CD8-positive, alpha-beta memory T cell (primary cell): Measurements from ENCODE around the gene RPP38. TPM values are rescaled to one million over a fixed set of nuclear protein-coding genes. Genes with fewer than 3 reads are reported as not detected.
A peak's percentile ranks its signal among the peaks of the same experiment; 100 is the strongest.

Experiments used
- CTCF ChIA-PET: fragments of 350-600 bp; sonication (Branson Sonifier 250); formaldehyde crosslinking; loops from one replicate; lab custom pipeline; 2021; ENCODE audit warnings: antibody characterized with exemption; lab: Charles Lee
- POLR2A ChIA-PET: fragments of 350-600 bp; sonication (Branson Sonifier 250); formaldehyde crosslinking; loops from one replicate; lab custom pipeline; 2021; ENCODE audit warnings: antibody characterized with exemption; lab: Charles Lee
- DNase-seq, 5 donors: peaks; one replicate each; pipeline versions ENCODE4 v3.0.0 to v3.0.0-alpha.2; 2020 to 2022; ENCODE audit warnings: mixed read lengths in 1 of 5
- H3K27ac ChIP-seq: one replicate; pipeline ENCODE4 v1.7.0; 2013; ENCODE audit warnings: low read depth, mild to moderate bottlenecking, low read length, moderate library complexity
- H3K27me3 ChIP-seq: 2 replicates; pipeline ENCODE4 v1.7.0; 2013; ENCODE audit warnings: low read length, mild to moderate bottlenecking; ENCODE audit not compliant: insufficient read depth, poor library complexity, severe bottlenecking
- H3K36me3 ChIP-seq: 2 replicates; pipeline ENCODE4 v1.7.0; 2013; ENCODE audit warnings: mild to moderate bottlenecking, low read length, moderate library complexity; ENCODE audit not compliant: insufficient read depth
- H3K4me1 ChIP-seq: 2 replicates; pipeline ENCODE4 v1.7.0; 2013; ENCODE audit warnings: mild to moderate bottlenecking, low read length, moderate library complexity; ENCODE audit not compliant: insufficient read depth
- H3K4me3 ChIP-seq: 2 replicates; pipeline ENCODE4 v1.7.0; 2013; ENCODE audit warnings: mild to moderate bottlenecking, low read length
- H3K9me3 ChIP-seq: 2 replicates; pipeline ENCODE4 v1.7.0; 2013; ENCODE audit warnings: mild to moderate bottlenecking, low read length
- H3K27ac Mint-ChIP-seq, 8 donors: one replicate each; pipeline ENCODE4 v1.8.0; 2020 to 2021; ENCODE audit warnings: mixed read lengths in 8 of 8, mild to moderate bottlenecking in 6 of 8, inconsistent platforms in 3 of 8, moderate library complexity in 3 of 8
- H3K27me3 Mint-ChIP-seq, 2 donors: one replicate each; pipeline ENCODE4 v1.8.0; 2020 to 2021; ENCODE audit warnings: mixed read lengths in 2 of 2, mild to moderate bottlenecking in 1 of 2, moderate library complexity in 1 of 2
- H3K36me3 Mint-ChIP-seq, 3 donors: one replicate each; pipeline ENCODE4 v1.8.0; 2020 to 2021; ENCODE audit warnings: mixed read lengths in 3 of 3, inconsistent platforms in 1 of 3, mild to moderate bottlenecking in 1 of 3
- H3K4me1 Mint-ChIP-seq, 3 donors: one replicate each; pipeline ENCODE4 v1.8.0; 2020 to 2021; ENCODE audit warnings: mixed read lengths in 3 of 3, inconsistent platforms in 1 of 3, mild to moderate bottlenecking in 1 of 3
- H3K4me3 Mint-ChIP-seq, 7 donors: one replicate each; pipeline ENCODE4 v1.8.0; 2020 to 2021; ENCODE audit warnings: mixed read lengths in 7 of 7, mild to moderate bottlenecking in 6 of 7, moderate library complexity in 4 of 7, inconsistent platforms in 2 of 7
- H3K9me3 Mint-ChIP-seq, 5 donors: one replicate each; pipeline ENCODE4 v1.8.0; 2020 to 2022; ENCODE audit warnings: mixed read lengths in 5 of 5, mild to moderate bottlenecking in 3 of 5, moderate library complexity in 2 of 5, inconsistent platforms in 1 of 5
- polyA plus RNA-seq: library from polyadenylated mRNA; unstranded; fragments of 300-500 nt; fragmentation: Illumina TruSeq; gene quantifications from one replicate; pipeline ENCODE4 v1.2.3, GENCODE V29; 2021
- total RNA-seq, 2 experiments: library from RNA; stranded (reverse); gene quantifications; one replicate each; pipeline ENCODE4 v1.2.3, GENCODE V29; 2021

RPP38 gene
- total and polyA plus RNA-seq, 3 experiments from 2014 or later = 21.3 to 27.3 (median 21.7) TPM

DNA sequence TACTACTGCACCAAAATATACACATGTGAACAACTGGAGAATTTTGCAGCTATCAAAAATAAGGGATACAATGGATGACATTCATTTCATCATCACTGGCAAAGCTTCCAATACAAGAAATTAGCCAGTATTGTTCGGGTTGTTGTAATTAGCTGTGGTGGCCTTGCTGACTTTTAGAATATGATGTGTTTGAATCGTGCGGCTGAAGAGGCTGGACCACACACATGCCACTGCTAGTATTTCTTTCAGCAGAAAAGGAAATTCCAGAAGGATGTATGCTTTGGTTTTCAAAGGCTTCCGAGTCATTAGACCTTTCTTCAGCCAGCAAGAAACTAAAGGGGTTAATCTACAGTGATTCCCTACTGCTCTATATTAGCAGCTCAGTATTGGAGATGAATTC is 16.6 kb downstream of the RPP38 start:
- Histone ChIP-seq H3K27me3 (no peaks in the 10 kb centered on the region), H3K4me1 (no peaks in the 10 kb centered on the region), H3K4me3 (no peak overlapping the region), H3K9me3 (no peaks in the 10 kb centered on the region), H3K36me3 (no peaks in the 10 kb centered on the region), H3K27ac (no peak overlapping the region)
- no peak for DNase-seq
- Mint-ChIP-seq H3K4me1 (peaks cover 0 to 7% (median 1%) of the 10 kb centered on the region in 3 donors), H3K36me3 (peaks cover 5 to 40% (median 7%) of the 10 kb centered on the region in 3 donors), H3K27me3 (no peaks in the 10 kb centered on the region), H3K27ac (no peak overlapping the region), H3K4me3 (no peak overlapping the region), H3K9me3 (no peaks in the 10 kb centered on the region)
- POLR2A ChIA-PET = interaction anchor here (0.7 kb wide), 1 partner anchor 1391 kb away, joined by 11 read pairs; no protein-coding TSS in a partner anchor
- CTCF ChIA-PET = interaction anchor here (1.1 kb wide), 1 partner anchor 188 kb away, joined by 3 read pairs; no protein-coding TSS in a partner anchor

DNA sequence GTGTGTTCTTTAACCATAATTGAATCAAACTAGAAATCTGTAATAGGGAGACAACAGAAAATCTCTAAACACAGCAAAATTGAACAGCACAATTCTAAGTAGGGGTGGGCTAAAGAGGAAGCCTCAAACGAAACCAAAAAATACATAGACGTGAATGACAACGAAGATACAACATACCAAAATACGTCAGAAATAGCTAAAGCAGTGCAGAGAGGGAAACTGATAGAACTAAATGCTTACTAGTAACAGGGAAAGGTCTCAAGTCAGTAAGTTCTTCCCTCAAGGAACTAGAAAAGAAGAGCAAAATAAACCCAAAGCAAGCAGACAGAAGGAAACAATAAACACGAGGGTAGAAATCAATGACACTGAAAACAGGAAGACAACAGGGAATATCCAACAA is 19.1 kb downstream of the RPP38 start:
- H3K4me1 Mint-ChIP-seq = peaks cover 1 to 7% (median 5%) of the 10 kb centered on the region in 3 donors
- no peak overlapping the region for H3K27ac ChIP-seq
- CTCF ChIA-PET = no interaction called here
- H3K9me3 ChIP-seq = no peaks in the 10 kb centered on the region
- no peaks in the 10 kb centered on the region for H3K9me3 Mint-ChIP-seq
- H3K4me3 Mint-ChIP-seq = no peak overlapping the region
- H3K27ac Mint-ChIP-seq = no peak overlapping the region
- peaks cover 12 to 20% (median 14%) of the 10 kb centered on the region in 3 donors for H3K36me3 Mint-ChIP-seq
- H3K4me1 ChIP-seq = no peaks in the 10 kb centered on the region
- no peaks in the 10 kb centered on the region for H3K27me3 Mint-ChIP-seq
- H3K36me3 ChIP-seq = peaks cover 17% of the 10 kb centered on the region
- POLR2A ChIA-PET = no interaction called here
- no peaks in the 10 kb centered on the region for H3K27me3 ChIP-seq
- no peak for DNase-seq
- no peak overlapping the region for H3K4me3 ChIP-seq

DNA sequence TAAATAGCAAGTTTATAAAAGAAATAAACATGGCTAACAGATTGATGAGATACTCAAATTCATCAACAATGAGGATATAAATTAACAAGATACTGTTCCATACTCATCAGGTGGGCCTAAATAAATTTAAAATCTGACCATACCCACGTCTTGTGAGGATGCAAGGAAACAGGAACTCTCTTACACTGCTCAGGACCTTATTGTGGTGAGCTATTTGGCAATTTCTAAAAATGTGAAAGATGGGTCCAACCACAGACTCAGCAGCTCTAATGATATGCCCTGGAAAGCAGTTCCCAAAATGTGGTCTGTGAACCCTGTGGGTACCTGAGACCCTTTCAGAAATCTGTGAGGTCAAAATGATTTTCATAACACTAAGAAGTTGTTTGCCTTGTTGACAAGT is 21.5 kb downstream of the RPP38 start:
- Mint-ChIP-seq H3K9me3 (no peaks in the 10 kb centered on the region), H3K4me1 (peaks cover 3 to 15% (median 13%) of the 10 kb centered on the region in 3 donors), H3K27ac (no peak overlapping the region), H3K36me3 (peaks cover 8 to 26% (median 9%) of the 10 kb centered on the region in 3 donors), H3K27me3 (no peaks in the 10 kb centered on the region), H3K4me3 (no peak overlapping the region)
- Histone ChIP-seq H3K27ac (no peak overlapping the region), H3K9me3 (no peaks in the 10 kb centered on the region), H3K4me1 (no peaks in the 10 kb centered on the region), H3K36me3 (peaks cover 17% of the 10 kb centered on the region), H3K4me3 (no peak overlapping the region), H3K27me3 (no peaks in the 10 kb centered on the region)
- DNase-seq = no peak
- ChIA-PET CTCF (no interaction called here), POLR2A (no interaction called here)

DNA sequence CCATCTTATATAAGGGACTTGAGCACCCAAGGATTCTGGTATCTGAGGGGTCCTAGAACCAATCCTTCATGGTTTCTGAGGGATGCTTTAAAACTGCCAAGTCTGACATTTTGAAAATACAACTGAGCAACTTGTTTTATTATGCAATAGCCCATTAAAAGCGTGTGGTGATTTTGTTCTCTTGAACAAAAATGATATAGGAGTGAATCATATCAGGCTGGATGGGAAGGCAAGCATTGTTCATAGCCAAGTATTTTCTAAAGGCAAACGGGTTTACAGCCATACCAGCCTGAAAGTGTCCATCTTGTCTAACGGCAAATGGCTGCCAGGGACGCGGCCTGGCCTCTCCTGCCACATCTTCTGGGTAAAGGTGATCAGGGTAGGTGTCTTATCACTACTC is 23.4 kb downstream of the RPP38 start:
- Mint-ChIP-seq H3K9me3 (no peaks in the 10 kb centered on the region), H3K4me1 (peaks cover 7 to 21% (median 19%) of the 10 kb centered on the region in 3 donors), H3K27me3 (no peaks in the 10 kb centered on the region), H3K27ac (peak overlapping the region in 1 of 8 donors; percentile 41), H3K36me3 (peaks cover 8 to 35% (median 13%) of the 10 kb centered on the region in 3 donors), H3K4me3 (no peak overlapping the region)
- H3K9me3 ChIP-seq = no peaks in the 10 kb centered on the region
- no peaks in the 10 kb centered on the region for H3K27me3 ChIP-seq
- H3K36me3 ChIP-seq = peaks cover 32% of the 10 kb centered on the region
- CTCF ChIA-PET = no interaction called here
- no peaks in the 10 kb centered on the region for H3K4me1 ChIP-seq
- no peak overlapping the region for H3K4me3 ChIP-seq
- no peak for DNase-seq
- POLR2A ChIA-PET = no interaction called here
- no peak overlapping the region for H3K27ac ChIP-seq

- POLR2A ChIA-PET = no interaction called here
These were observed 24.6 kb downstream of the RPP38 start for GRCh38 chr10:15121707-15122106.

GRCh38 chr10:15122477-15123030 is 25.4 kb downstream of the RPP38 start:
- Histone ChIP-seq H3K36me3 (peaks cover 32% of the 10 kb centered on the region), H3K27me3 (no peaks in the 10 kb centered on the region), H3K27ac (no peak overlapping the region), H3K4me1 (no peaks in the 10 kb centered on the region), H3K9me3 (no peaks in the 10 kb centered on the region), H3K4me3 (no peak overlapping the region)
- ChIA-PET CTCF (interaction anchor here (1.1 kb wide), 1 partner anchor 16 kb away, joined by 3 read pairs; no protein-coding TSS in a partner anchor), POLR2A (interaction anchor here (0.6 to 0.7 kb wide), 2 partner anchors 14 to 117 kb away, joined by 3 to 6 read pairs; no protein-coding TSS in a partner anchor)
- H3K27me3 Mint-ChIP-seq = no peaks in the 10 kb centered on the region
- no peak for DNase-seq
- H3K4me1 Mint-ChIP-seq = peaks cover 6 to 19% (median 17%) of the 10 kb centered on the region in 3 donors
- H3K36me3 Mint-ChIP-seq = peaks cover 8 to 46% (median 17%) of the 10 kb centered on the region in 3 donors
- no peak overlapping the region for H3K4me3 Mint-ChIP-seq
- H3K9me3 Mint-ChIP-seq = no peaks in the 10 kb centered on the region
- peak overlapping the region in 4 of 8 donors; percentile 19 to 72 (median 42) for H3K27ac Mint-ChIP-seq

More at GRCh38 chr10:15121707-15122106, 24.6 kb downstream of the RPP38 start:
- Mint-ChIP-seq H3K4me1 (peaks cover 6 to 19% (median 17%) of the 10 kb centered on the region in 3 donors), H3K4me3 (no peak overlapping the region), H3K9me3 (no peaks in the 10 kb centered on the region), H3K27ac (peak overlapping the region in 1 of 8 donors; percentile 26), H3K36me3 (peaks cover 8 to 44% (median 17%) of the 10 kb centered on the region in 3 donors), H3K27me3 (no peaks in the 10 kb centered on the region)
- Histone ChIP-seq H3K4me1 (no peaks in the 10 kb centered on the region), H3K9me3 (no peaks in the 10 kb centered on the region), H3K4me3 (no peak overlapping the region), H3K27me3 (no peaks in the 10 kb centered on the region), H3K36me3 (peaks cover 32% of the 10 kb centered on the region), H3K27ac (no peak overlapping the region)
- CTCF ChIA-PET = interaction anchor here (1.0 to 1.1 kb wide), 2 partner anchors 15 to 16 kb away, joined by 3 read pairs; no protein-coding TSS in a partner anchor
- no peak for DNase-seq

DNA sequence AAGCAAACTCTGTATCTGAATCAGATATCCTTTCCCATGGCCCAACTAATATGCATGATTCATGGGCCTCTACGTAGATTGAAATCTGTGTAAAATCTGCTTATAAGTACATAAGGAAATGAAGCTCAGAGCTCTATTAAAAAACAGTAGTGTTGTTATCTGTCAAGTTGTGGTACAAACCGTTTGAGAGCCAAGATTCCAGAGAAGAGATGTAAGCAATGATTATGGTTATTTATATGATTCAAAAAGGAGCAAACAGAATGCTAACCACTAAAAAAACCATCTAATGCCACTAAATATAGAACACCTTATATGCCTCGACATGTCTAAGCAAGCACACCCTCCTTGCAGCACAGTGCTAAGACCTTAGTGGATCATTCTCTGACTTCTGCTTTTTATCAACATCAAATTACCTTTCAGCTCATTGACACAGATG is 26.6 kb downstream of the RPP38 start:
- Histone ChIP-seq H3K27me3 (no peaks in the 10 kb centered on the region), H3K27ac (no peak overlapping the region), H3K4me3 (no peak overlapping the region), H3K9me3 (no peaks in the 10 kb centered on the region), H3K4me1 (no peaks in the 10 kb centered on the region), H3K36me3 (peaks cover 37% of the 10 kb centered on the region)
- DNase-seq = no peak
- Mint-ChIP-seq H3K4me1 (peaks cover 6 to 19% (median 17%) of the 10 kb centered on the region in 3 donors), H3K9me3 (no peaks in the 10 kb centered on the region), H3K36me3 (peaks cover 15 to 58% (median 23%) of the 10 kb centered on the region in 3 donors), H3K4me3 (no peak overlapping the region), H3K27ac (peak overlapping the region in 4 of 8 donors; percentile 15 to 73 (median 48)), H3K27me3 (no peaks in the 10 kb centered on the region)
- ChIA-PET POLR2A (no interaction called here), CTCF (no interaction called here)

DNA sequence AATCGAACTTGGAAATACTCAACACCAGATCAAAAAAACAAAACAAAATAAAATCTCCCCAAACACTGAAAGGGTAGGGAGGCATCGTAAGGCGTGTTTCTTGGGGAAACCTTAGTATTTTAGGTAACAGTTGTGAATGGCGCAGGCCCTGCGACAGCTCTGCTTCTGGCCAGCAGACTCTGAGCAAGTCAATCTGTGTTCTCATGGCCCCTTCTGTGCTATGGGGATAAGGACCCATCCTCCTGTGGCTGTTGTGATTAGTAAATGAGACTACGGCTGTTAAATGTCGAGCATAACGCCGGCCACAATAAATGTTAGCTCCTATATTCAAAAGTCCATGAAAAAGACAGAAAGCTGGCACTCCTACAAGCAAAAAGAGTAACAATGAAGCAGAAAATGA is 27.0 kb downstream of the RPP38 start:
- no peaks in the 10 kb centered on the region for H3K4me1 ChIP-seq
- Mint-ChIP-seq H3K36me3 (peaks cover 15 to 62% (median 21%) of the 10 kb centered on the region in 3 donors), H3K9me3 (no peaks in the 10 kb centered on the region), H3K27ac (peak overlapping the region in 4 of 8 donors; percentile 15 to 73 (median 48)), H3K4me1 (peaks cover 6 to 19% (median 17%) of the 10 kb centered on the region in 3 donors), H3K4me3 (no peak overlapping the region), H3K27me3 (no peaks in the 10 kb centered on the region)
- no peaks in the 10 kb centered on the region for H3K9me3 ChIP-seq
- ChIA-PET CTCF (interaction anchor here (1.6 kb wide), 1 partner anchor 19 kb away, joined by 3 read pairs; no protein-coding TSS in a partner anchor), POLR2A (no interaction called here)
- H3K27me3 ChIP-seq = no peaks in the 10 kb centered on the region
- no peak for DNase-seq
- no peak overlapping the region for H3K27ac ChIP-seq
- H3K4me3 ChIP-seq = no peak overlapping the region
- peaks cover 35% of the 10 kb centered on the region for H3K36me3 ChIP-seq
